Measurements from ENCODE around the gene CHEK2.
"Not testable (repeated sequence)": the region's sequence is repeated elsewhere in the genome, so short reads cannot be mapped to it uniquely, and the experiment has no call there.

CHEK2 gene

GRCh38 chr22:28682966-28683365, 58.7 kb downstream of the CHEK2 start:
- not testable (repeated sequence) for DNase-seq

GRCh38 chr22:28680813-28681490, 60.7 kb downstream of the CHEK2 start:
- not testable (repeated sequence) for DNase-seq

GRCh38 chr22:28679611-28680287, 61.9 kb downstream of the CHEK2 start, which contains the start of gene TTC28:
Gene TTC28, minus strand, starts transcription at chr22:28679840. Its CDS starts 117 bp downstream, at chr22:28679723.
- not testable (repeated sequence) for DNase-seq

- not testable (repeated sequence) for DNase-seq
Observed at GRCh38 chr22:28678778-28679610, 62.6 kb downstream of the CHEK2 start.

- not testable (repeated sequence) for DNase-seq
Observed at GRCh38 chr22:28678170-28678569, 63.5 kb downstream of the CHEK2 start.

GRCh38 chr22:28674121-28674563, 67.5 kb downstream of the CHEK2 start:
- DNase-seq = peak; percentile 33

- DNase-seq = no peak
Observed at GRCh38 chr22:28670756-28671155, 70.9 kb downstream of the CHEK2 start.

- DNase-seq = no peak
Observed at GRCh38 chr22:28670161-28670560, 71.5 kb downstream of the CHEK2 start.

- DNase-seq = no peak
Observed at GRCh38 chr22:28669387-28669786, 72.2 kb downstream of the CHEK2 start.

- not testable (repeated sequence) for DNase-seq
Observed at GRCh38 chr22:28663569-28663942, 78.1 kb downstream of the CHEK2 start.

GRCh38 chr22:28658448-28658847, 83.2 kb downstream of the CHEK2 start:
- DNase-seq = no peak

GRCh38 chr22:28656181-28656580, 85.4 kb downstream of the CHEK2 start:
- DNase-seq = no peak

GRCh38 chr22:28650463-28650862, 91.2 kb downstream of the CHEK2 start:
- DNase-seq = no peak

GRCh38 chr22:28648792-28649191, 92.8 kb downstream of the CHEK2 start:
- no peak for DNase-seq

GRCh38 chr22:28647216-28647615, 94.4 kb downstream of the CHEK2 start:
- no peak for DNase-seq

GRCh38 chr22:28639321-28639720, 102.3 kb downstream of the CHEK2 start:
- DNase-seq = no peak
